ENCODE results near the gene TDP1. TPM values are rescaled to one million over a fixed set of nuclear protein-coding genes. Genes with fewer than 3 reads are reported as not detected.

Gene TDP1
- total and polyA plus RNA-seq, 9 of the 15 experiments (the other 6 are each of a cell fraction or from before 2014, with no cell fraction given) = 21.4 to 41.6 (median 32.3) TPM

- TF ChIP-seq, protein P1, sequence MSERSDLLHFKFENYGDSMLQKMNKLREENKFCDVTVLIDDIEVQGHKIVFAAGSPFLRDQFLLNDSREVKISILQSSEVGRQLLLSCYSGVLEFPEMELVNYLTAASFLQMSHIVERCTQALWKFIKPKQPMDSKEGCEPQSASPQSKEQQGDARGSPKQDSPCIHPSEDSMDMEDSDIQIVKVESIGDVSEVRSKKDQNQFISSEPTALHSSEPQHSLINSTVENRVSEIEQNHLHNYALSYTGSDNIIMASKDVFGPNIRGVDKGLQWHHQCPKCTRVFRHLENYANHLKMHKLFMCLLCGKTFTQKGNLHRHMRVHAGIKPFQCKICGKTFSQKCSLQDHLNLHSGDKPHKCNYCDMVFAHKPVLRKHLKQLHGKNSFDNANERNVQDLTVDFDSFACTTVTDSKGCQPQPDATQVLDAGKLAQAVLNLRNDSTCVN (CRISPR knock-in tag; IDR thresholded peaks at IDR 0.05) = no peak
- TF ChIP-seq RBM34 (IDR thresholded peaks at IDR 0.05; ENCODE audit: borderline replicate concordance, insufficient read depth, low read length) (no peak), ZNF347 (CRISPR knock-in tag; IDR thresholded peaks at IDR 0.05; ENCODE audit: low read depth) (no peak), BRF1 (IDR thresholded peaks at IDR 0.05; ENCODE audit: borderline replicate concordance, extremely low read depth, insufficient read length) (no peak)
- TF ChIP-seq, protein P2, sequence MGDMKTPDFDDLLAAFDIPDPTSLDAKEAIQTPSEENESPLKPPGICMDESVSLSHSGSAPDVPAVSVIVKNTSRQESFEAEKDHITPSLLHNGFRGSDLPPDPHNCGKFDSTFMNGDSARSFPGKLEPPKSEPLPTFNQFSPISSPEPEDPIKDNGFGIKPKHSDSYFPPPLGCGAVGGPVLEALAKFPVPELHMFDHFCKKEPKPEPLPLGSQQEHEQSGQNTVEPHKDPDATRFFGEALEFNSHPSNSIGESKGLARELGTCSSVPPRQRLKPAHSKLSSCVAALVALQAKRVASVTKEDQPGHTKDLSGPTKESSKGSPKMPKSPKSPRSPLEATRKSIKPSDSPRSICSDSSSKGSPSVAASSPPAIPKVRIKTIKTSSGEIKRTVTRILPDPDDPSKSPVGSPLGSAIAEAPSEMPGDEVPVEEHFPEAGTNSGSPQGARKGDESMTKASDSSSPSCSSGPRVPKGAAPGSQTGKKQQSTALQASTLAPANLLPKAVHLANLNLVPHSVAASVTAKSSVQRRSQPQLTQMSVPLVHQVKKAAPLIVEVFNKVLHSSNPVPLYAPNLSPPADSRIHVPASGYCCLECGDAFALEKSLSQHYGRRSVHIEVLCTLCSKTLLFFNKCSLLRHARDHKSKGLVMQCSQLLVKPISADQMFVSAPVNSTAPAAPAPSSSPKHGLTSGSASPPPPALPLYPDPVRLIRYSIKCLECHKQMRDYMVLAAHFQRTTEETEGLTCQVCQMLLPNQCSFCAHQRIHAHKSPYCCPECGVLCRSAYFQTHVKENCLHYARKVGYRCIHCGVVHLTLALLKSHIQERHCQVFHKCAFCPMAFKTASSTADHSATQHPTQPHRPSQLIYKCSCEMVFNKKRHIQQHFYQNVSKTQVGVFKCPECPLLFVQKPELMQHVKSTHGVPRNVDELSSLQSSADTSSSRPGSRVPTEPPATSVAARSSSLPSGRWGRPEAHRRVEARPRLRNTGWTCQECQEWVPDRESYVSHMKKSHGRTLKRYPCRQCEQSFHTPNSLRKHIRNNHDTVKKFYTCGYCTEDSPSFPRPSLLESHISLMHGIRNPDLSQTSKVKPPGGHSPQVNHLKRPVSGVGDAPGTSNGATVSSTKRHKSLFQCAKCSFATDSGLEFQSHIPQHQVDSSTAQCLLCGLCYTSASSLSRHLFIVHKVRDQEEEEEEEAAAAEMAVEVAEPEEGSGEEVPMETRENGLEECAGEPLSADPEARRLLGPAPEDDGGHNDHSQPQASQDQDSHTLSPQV (IDR thresholded peaks at IDR 0.05) = no peak
Observed at GRCh38 chr14:90045616-90046015, 89.9 kb downstream of the TDP1 start (continued).

DNA sequence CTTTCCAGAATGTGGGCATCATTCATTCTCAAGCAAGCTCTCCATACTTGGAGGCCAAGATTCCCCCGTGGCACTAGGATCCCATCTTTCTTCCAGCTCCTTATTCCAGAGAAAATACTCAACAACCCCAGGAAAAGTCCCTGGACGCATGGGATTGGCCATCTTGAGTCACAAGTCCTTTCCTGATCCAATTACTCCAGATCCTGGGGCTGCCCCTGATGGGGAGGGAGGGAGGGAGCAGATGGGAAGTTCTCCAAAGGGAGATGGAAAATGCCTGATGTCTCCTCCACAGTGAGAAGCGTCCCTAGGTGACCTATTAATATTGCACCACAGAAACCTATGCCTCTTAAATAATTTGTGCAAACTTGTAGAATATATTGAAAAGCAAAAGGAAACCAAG is 93.7 kb downstream of the TDP1 start:
- BruUV-seq (replicated peaks) = no TSS peak
- POLR2A ChIA-PET = no interaction called here
- no peaks in the 10 kb centered on the region for H3K9me1 ChIP-seq (ENCODE audit: control insufficient read depth, insufficient read depth, low read length)
- CTCF ChIA-PET (ENCODE audit: low intra/inter-chr PET ratio) = no interaction called here
- H3K27ac ChIP-seq (ENCODE audit: extremely low read depth, low read depth, low read length) = no peak overlapping the region
- no peak overlapping the region for H3K4me2 ChIP-seq (ENCODE audit: insufficient read depth, low read length)
- FAIRE-seq = no peak
- H3K9me3 ChIP-seq (replicated peaks; ENCODE audit: control insufficient read depth, insufficient read depth, low read depth, low read length) = no peaks in the 10 kb centered on the region
- no peaks in the 10 kb centered on the region for H4K20me1 ChIP-seq (replicated peaks; ENCODE audit: control insufficient read depth, insufficient read depth, low read length)
- H3K4me3 ChIP-seq = no peak overlapping the region
- H3K27me3 ChIP-seq (ENCODE audit: control insufficient read depth in 2 of 2, insufficient read depth in 2 of 2, low read length in 2 of 2) = no peaks in the 10 kb centered on the region; a peak in 1 of 5 replicates
- in situ Hi-C loops (cut with MboI) (no loop called here), intact Hi-C loops (cut with micrococcal nuclease) (no loop called here)
- WGBS (ENCODE audit: insufficient coverage, low coverage, missing lambda C conversion rate) = 6% methylated on average over 2 of the region's 3 CpGs
- H3K4me1 ChIP-seq (replicated peaks in 1 of 2; ENCODE audit: control insufficient read depth in 2 of 2, insufficient read depth in 2 of 2, low read length in 2 of 2) = no peaks in the 10 kb centered on the region
- H3K36me3 ChIP-seq (ENCODE audit: control insufficient read depth, insufficient read depth, low read length) = peaks cover 6% of the 10 kb centered on the region; the same call in 1 of the 3 replicates
- no peak overlapping the region for H3K9ac ChIP-seq (ENCODE audit: insufficient read depth in 1 of 2, low read depth in 2 of 2, low read length in 2 of 2)
- no peak for DNase-seq (ENCODE audit: extremely low read depth in 1 of 4, low spot score in 3 of 4)
- no peaks in the 10 kb centered on the region for H3K79me2 ChIP-seq (ENCODE audit: control insufficient read depth, insufficient read depth, low read length)
- TF ChIP-seq SAP30 (IDR thresholded peaks at IDR 0.05; ENCODE audit: borderline replicate concordance, insufficient read depth, low read depth, low read length, poor library complexity, severe bottlenecking) = no peak
- TF ChIP-seq CCAR2 (IDR thresholded peaks at IDR 0.05; ENCODE audit: low read depth, low read length) = no peak
- ATAC-seq = no peak
- no peak overlapping the region for H2AFZ ChIP-seq (ENCODE audit: low read depth, low read length)
